ENCODE results near the gene FXYD7.
"Not testable (repeated sequence)": the region's sequence is repeated elsewhere in the genome, so short reads cannot be mapped to it uniquely, and the experiment has no call there.

FXYD7 gene

DNA sequence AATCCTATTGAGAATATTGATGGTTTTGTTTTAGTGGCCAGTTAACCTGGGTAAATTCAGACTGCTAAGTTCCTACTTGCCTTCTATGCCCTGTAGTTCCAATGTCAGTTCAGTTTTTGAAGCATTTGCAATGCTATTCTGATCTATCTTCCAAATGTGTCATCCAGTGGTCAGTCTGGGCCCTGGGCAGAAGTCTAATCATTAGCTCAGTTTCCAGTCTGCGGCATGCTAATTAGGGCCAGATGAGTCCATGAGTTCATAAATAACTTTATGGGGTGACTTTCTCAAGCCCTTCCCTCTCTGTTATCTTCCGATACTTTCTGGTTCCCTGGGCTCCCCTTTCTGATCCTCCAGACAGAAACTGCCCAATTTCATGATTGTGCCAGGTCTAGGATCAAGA lies 52.8 kb downstream of the FXYD7 start:
- Histone ChIP-seq H3K36me3 (ENCODE audit: insufficient read depth, low read length) (no peaks in the 10 kb centered on the region), H3K9ac (ENCODE audit: low read depth, low read length) (no peak overlapping the region), H3K4me1 (ENCODE audit: insufficient read depth, low read length) (peaks cover 8% of the 10 kb centered on the region), H3K9me3 (ENCODE audit: control insufficient read depth, insufficient read depth, low read length) (no peaks in the 10 kb centered on the region)

- H3K36me3 ChIP-seq (ENCODE audit: insufficient read depth, low read length); H3K9me3 ChIP-seq (ENCODE audit: control insufficient read depth, insufficient read depth, low read length); H3K4me1 ChIP-seq (ENCODE audit: insufficient read depth, low read length); H3K9ac ChIP-seq (ENCODE audit: low read depth, low read length): not testable (repeated sequence)
These were observed 53.8 kb downstream of the FXYD7 start for GRCh38 chr19:35196861-35197260.

- H3K4me1 ChIP-seq (ENCODE audit: insufficient read depth, low read length), result peaks cover 26% of the 10 kb centered on the region
- H3K9ac ChIP-seq (ENCODE audit: low read depth, low read length), result no peak overlapping the region
- H3K9me3 ChIP-seq (ENCODE audit: control insufficient read depth, insufficient read depth, low read length), result no peaks in the 10 kb centered on the region
- H3K36me3 ChIP-seq (ENCODE audit: insufficient read depth, low read length), result no peaks in the 10 kb centered on the region
These were observed 56.4 kb downstream of the FXYD7 start for GRCh38 chr19:35199481-35199880.

- Histone ChIP-seq H3K4me1 (ENCODE audit: insufficient read depth, low read length) (peaks cover 38% of the 10 kb centered on the region), H3K36me3 (ENCODE audit: insufficient read depth, low read length) (no peaks in the 10 kb centered on the region), H3K9me3 (ENCODE audit: control insufficient read depth, insufficient read depth, low read length) (no peaks in the 10 kb centered on the region), H3K9ac (ENCODE audit: low read depth, low read length) (0 out of 2 replicates have a peak overlapping the region, but pooled peaks have one; percentile 6)
These were observed 60.0 kb downstream of the FXYD7 start for GRCh38 chr19:35202722-35203688.
